Measurements from ENCODE around the gene PCK2.

The PCK2 gene

DNA sequence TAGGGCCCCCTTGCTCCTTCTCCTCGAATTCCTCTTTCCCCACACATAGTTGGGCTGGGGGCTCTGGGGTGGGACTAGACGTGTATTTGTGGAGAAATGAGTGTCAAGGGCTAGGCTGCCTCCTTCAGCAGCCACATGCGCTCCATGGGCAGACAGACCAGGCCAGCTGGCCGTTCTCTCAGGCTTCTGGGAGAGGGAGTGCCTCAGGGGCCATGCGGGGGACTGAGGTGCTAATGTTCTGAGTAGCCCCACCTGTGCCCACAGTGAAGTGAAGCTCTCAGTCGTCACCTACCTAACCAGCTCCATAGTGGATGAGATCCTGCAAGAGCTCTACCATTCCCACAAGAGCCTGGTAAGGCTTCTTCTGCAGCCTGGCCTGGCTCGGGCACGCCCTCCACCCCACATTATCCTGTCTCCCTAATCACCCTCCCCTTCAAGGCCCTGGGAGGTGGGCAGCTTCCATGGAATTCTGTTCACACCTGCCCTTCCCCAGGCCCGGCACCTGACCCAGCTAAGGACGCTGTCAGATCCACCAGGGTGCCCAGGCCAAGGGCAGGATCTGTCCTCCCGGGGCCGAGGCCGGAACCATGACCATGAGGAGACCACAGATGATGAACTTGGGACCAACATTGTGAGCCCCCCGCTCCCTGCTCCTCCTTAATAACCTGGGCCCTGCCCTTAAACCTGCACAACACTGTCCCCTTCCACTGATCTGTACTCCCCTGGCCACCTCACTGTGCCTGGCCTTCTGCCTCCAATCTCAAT lies 31.7 kb upstream of the PCK2 start:
- no peak for DNase-seq

DNA sequence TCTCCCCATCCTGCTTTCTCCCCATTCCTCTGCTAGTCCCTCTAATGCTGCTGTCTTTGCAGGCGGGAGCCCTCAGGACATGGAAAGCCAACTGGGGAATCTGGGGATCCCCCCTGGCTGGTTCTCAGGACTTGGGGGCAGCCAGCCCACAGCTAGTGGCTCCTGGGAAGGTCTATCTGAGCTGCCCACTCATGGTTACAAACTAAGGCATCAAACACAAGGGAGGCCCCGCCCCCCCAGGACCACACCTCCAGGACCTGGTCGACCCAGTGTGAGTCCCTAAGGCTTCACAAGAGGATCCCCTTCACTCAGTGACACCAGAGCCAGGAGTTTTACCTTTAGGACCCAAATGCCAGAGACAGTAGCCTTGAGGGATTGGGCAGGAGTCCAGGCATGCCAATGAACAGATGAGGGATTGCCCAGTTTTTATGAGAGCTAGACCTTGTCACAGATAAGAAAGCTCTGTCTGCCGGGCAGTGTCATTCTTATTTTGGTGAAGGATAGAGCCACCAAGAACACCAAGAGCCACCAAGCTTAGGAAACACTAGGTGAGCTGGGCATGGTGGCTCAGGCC lies 30.8 kb upstream of the PCK2 start:
- DNase-seq, result no peak

DNA sequence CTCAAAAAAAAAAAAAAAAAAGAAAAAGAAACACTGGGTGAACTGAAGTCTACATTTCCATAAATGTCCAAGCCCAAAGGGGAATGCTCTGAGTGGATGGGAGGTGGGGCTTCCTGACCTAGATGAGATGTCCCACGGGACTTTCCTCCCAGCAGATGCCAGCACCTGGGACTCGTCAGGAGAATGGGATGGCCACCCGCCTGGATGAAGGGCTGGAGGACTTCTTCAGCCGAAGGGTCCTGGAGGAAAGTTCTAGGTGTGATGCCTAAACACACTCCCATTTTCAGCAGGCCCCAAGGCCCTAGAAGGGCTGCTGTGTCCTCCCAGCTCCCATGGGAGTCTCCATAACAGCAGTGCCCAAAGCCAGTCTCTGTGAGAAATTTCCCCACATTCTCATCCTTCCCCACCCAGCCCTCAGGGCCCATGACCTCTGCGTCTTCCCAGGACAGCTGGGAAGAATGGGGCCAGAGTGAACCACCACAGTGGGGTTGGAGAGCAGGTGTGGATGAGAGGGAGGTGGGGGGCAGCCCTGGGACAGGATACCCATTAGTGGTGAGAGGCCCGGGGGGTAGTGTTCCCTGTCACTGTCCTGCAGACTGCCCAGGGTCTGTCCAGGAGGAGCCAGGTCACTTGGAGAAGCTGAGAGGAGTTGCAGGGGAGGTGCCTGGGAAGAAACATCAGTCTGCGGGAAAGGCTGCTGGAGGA lies 29.9 kb upstream of the PCK2 start:
- DNase-seq, result no peak

DNA sequence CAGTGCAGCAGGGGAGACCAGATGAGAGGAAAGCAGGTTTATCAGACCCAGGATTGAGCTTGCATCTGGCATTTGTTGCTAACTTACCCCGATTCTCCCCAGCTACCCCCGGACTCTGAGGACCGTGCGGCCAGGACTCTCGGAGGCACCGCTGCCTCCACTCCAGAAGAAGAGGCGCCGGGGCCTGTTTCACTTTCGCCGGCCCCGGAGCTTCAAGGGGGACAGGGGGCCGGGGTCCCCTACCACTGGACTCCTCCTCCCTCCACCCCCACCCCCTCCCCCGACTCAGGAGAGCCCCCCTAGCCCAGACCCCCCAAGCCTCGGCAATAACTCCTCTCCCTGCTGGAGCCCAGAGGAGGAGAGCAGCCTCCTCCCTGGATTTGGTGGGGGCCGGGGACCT lies 29.3 kb upstream of the PCK2 start:
- DNase-seq, result no peak

DNA sequence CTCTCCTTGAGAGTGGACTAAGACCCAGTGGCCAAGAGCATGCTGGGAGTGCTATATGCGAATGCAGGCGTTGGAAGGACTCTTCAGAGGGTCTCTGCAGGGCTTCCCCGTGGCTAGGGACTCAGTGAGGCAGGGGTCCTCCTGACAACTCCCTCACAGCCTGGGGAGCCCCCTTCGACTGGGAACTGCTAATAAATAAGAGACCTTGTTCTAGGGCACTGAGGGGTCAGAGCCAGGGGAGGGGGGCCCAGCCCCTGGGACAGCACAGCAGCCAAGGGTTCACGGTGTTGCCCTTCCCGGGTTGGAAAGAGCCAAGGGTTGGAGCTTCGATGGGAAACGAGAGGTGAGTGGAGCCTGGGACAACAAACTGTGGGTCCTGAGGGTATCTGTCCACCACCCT lies 28.7 kb upstream of the PCK2 start:
- DNase-seq, result no peak

DNA sequence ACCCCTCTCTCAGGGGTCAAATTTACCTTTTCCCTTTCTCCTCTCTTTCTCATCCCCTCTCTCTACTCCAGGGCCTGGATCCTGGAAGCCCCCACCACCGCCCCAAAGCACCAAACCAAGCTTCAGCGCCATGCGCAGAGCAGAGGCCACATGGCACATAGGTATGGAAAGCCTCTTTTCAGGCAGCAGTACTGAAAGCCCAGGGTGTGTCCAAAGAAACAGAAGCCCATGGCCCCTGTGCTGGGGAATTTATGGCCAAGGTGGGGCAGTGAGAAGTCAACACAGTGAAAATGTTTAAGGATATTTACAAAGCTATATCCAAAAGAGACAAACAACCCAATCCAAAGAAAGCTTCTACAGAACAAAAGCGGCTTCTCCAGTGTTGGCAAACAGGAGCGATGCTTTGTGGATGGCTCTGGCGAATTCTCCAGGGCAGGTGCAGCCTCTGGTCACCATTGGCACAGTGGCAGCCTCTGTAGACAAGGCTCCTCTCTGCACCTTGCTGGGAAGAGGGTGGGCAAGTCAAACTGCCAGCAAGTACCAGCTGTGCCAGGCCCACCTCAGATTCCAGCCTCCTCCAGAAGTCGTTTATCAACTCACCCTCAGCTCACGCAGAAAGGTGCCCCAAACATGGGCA lies 27.5 kb upstream of the PCK2 start:
- DNase-seq, result no peak

DNA sequence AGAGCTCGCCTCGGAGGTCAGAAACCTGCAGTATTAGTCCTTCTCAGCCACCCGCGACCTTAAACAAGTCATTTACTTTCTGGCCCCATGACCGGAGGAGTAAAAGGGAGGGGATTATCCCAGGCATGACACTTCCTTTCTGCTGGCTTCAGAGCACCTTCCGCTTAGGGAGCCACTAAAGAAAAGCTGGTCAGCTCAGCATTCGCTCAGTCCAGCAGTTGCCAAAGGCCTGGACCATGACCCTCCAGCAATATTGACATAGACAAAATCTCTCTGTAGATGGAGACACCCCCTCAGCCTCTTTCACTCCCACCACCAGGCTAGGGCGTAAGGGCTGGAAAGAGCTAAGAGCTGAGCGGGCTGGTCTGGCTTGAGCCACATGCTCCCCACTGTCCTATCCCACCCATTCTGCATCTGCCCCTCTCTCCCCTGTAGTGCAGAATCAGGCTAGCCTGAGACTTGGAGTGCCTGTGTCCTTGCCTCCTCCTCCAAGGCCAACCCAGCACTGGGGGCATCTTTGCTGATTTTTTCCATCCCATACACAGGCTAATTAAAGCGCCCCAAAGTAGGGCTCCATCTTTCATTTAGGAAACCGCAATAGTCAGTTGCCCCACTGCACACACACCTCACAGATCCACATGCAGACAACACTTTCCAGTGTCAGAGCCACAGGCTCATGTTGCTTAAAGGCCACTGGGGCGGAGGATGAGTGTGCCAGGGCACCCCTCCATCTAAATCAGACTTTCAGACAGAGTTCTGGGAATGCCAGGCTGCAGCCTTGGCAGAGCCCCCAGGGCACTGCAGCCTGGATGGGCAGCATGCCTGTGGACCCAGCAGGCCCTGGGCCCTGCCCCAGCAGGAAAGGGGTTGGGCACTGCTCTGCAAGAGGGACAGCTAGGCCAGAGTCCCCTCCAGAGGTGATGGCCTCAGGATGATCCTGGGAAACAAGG lies 26.7 kb upstream of the PCK2 start:
- no peak for DNase-seq

DNA sequence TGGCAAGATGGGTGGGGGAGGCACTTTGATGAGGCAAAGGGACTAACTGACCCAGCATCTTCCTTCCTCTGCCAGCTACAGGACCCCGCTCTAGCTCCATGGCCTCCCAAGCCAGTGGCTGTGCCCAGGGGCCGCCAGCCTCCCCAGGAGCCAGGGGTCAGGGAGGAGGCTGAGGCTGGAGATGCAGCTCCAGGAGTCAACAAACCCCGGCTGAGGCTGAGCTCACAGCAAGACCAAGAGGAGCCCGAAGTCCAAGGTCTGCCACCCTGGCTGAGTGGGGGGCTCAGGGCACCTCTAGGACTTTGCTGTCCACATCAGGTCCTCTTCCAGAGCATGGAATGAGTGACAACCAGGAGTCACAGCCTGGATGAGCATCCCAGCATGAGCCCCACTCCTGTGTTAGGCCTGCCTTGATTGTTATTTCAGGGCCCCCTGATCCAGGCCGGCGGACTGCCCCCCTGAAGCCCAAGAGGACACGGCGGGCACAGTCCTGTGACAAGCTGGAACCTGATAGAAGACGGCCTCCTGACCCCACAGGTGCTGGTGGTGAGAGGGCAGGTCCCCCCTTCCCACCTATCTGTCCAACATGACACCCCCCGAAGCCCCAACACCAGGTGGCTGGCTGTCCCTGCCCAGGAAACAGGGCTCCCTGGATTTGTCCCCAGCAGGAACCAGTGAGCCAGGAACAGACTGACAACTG lies 25.2 kb upstream of the PCK2 start:
- no peak for DNase-seq

DNA sequence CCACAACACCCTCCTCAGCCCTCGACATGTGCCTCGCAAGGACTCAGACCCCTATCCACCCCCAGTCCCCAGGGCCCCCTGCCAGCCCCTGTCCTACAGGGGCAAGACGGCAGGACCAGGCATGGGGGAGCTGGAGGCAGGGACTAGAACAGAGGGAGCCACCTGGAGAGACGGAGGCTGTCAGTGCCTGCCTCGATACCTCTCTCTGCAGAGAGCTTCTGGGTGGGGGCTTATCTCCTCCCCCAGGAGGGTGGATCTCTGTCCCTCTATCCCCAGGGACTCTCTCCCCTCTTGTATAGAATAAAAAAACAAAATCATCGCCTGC lies 24.7 kb upstream of the PCK2 start:
- no peak for DNase-seq

DNA sequence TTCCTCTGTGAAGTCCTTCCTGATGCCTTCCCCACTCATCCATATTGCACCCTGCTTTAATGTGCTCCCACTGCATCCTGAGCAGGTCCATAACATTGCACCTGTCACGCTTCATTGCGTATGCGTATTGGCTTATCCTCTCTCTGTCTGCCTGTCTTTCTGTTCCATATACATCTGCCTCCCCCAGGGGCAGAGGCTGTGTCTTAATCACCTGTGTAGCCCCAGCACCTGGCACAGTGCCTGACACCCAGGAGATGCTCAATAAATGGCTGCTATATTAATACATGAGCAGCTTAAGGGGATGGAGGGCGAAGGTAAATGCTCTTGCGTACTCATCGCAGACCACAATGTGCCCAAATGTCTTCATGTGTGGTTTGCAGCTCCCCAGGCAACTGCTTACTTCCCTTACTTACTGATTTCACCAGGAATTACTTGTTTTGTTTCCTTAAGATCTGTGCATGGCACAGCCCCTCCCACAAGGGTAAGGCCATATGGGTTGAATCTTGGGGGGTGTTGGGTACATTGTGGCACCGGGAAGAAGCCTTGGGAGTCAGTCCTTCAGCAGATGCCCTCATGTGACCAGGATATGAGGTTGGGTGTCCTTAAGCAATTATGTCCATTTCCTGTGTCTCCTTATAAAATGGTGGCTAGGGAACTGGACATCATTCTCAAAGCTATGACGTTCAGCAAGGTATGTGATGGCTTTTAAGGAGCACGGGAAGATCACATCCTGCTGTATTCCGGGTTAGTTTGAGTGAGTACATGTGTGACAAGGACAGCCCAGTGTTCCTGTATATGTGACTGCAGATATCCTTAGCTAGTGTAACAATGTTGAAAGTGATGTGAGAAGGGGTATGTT lies 23.6 kb upstream of the PCK2 start:
- no peak for DNase-seq

DNA sequence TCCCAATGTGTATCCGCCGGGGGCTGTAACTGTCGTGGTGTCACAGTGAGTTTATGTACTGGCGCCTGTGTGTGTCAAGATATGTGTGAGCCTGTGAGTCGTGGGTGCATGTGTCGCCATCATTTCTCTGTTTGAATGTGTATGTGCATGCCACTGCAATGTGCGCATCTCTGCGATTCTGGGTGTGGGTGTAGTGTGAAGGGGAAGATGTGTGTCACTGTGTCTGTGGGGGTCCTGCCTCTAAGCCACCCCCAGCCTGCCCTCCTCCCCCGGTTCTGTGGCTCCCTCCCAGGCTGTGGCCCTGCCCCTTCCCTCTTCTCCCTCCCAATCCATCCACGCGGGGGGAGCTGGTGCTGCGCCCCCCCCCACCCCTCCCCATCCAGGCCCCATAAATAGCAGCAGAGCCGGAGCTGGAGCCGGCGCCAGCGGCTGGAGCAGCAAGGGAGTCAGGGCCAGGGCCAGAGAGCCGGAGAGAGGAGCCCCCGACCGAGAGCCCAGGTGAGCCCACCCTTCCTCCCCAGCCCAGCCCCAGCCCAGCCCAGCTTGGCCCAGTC lies 22.9 kb upstream of the PCK2 start, which contains the start of gene CPNE6:
Gene CPNE6, plus strand, starts transcription at position 419 of the 554 bp plus-strand sequence. CDS start 1,375 bp downstream, outside the sequence.
- no peak for DNase-seq

DNA sequence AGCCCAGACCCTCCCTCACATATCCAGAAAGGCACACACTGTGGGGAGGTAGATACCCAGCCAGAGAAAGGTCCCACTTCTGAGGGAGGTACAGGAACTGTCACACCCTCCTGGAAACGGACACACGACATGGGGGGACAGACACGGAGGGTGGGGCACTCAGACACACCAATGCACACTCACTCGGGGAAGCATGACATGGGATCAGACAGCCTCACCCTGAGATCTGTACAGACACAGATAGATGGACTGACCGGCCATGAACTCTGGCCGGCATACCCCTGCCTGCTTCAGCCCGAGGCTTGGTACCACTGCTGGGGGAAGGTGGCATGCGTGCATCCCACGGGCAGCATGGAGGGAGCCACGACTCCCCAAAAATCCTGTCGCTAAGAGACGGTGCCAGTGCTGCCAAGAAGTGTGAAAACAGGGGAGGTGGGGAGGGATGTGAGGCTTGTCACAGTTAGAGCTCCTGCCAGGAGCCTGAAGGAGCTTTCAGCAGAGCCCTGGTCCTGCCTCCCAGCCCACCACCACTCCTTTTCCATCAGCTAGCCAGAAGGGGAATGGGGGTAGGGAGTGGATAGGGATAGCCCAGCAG lies 22.2 kb upstream of the PCK2 start:
- DNase-seq, result no peak

DNA sequence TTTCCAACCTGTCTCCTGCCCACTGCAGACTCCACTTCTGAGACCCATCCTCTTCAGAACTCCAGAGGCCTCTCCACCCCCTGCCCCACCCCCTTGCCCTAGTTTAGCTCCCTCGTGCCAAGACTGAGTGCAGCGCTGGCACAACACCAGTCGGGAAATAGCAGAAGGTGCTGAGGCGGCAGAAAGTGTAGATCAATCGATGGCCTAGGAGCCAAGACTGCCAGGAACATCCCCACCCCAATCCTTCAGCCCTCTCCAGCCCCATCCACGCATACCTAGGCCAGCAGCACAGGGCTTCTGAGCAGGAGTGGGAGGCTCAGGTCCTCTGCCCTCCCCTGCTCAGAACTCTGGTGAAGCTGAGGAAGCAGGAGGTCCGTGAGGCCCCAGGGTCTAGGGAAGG lies 21.7 kb upstream of the PCK2 start:
- DNase-seq, result no peak

DNA sequence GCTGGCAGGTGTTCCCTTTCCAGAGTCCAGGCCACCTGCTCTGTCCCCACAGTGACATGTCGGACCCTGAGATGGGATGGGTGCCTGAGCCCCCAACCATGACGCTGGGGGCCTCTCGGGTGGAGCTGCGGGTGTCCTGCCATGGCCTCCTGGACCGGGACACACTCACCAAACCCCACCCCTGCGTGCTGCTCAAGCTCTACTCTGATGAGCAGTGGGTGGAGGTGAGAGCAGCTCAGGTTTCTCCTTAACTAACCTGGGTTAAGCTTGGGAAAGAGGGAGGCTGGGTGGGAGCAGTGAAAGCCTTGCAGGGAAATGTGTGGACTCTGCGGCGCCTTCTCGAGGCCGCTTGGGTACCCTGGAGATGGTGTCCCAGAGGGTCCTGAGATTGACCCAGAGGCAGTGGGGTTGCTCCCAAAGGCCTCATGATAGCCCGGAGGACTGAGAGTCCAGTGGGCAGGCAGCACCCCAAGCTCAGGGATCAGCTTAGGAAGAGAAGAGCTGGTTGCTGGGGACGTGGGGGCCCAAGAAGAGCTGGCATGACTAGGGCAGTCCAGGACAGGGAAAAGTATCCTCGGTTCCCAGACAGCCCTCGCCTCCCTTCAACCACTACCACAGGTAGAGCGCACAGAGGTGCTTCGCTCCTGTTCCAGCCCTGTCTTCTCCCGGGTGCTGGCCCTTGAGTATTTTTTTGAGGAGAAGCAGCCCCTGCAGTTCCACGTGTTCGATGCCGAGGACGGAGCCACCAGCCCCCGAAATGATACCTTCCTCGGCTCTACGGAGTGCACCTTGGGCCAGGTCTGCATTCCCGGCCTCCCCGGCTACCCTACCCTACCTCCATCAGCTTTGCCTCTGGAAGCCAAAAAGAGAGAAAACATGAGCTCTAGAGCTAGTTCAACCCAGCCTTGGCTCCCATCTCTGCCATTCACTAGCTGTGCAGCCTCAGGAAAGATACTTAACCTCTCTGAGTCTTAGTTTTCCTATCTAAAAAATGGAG lies 20.9 kb upstream of the PCK2 start:
- no peak for DNase-seq

DNA sequence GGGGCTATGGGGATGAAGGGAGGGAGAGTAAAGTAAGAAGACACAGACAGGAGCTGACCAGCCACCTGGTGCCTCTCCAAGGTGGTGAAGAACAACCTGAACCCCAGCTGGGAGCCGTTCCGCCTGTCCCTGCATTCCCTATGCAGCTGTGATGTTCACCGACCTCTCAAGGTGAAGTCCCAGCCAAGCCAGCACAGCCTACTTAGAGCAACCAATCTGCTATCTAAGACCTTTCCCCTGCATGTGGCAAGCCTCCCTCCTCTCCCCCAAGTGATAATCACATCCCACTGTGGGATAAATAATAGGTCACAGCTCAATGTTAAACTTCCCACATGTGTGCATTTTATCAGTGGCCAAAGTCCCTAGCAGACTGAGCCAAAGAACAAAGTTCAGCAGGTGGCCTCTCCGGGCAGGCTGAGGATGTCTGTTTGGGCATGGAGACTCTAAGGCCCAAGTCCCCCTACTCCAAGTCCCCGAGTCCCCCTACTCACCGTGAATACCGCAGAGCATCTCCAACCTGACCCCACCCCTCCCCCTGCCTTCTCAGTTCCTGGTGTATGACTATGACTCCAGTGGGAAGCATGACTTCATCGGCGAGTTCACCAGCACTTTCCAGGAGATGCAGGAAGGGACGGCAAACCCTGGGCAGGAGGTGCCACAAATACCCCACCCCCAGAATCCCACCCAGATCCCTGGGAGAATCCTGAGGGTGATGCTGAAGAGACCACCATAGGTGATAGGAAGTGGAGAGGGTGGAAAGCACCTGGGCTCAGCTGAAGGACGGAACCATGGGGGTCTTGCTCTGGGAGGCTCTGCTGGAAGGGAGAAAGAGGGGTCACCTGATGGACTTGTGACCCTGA lies 19.3 kb upstream of the PCK2 start:
- DNase-seq, result no peak

DNA sequence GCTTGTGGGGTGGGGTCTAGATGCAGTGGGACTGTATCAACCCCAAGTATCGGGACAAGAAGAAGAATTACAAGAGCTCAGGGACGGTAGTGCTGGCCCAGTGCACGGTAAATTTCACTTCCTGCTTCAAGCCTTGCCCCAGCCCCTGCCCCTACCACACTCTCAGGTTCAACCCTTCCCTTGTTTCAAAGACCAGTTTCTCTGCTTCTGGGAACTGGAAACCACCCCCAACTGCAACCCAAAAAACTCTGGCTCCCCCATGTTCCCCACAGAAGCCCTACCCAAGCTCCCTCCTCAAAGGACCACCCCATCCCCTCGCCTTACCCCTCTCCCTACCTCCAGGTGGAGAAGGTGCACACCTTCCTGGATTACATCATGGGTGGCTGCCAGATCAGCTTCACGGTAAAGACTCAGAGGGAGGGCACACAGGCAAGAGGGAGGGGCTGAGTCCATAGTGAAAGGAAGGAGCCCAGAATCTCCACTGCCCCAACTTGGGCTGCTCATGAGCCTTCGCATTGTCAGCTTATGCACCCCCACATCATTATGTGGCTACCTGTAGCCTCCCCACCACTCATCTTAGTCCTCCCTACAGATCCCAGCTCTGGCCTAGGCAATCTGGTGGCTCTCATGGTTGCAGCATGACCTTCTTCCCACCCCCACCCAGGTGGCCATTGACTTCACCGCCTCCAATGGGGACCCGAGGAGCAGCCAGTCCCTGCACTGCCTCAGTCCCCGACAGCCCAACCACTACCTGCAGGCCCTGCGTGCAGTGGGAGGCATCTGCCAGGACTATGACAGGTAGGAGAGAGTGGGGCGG lies 18.4 kb upstream of the PCK2 start:
- DNase-seq, result no peak

DNA sequence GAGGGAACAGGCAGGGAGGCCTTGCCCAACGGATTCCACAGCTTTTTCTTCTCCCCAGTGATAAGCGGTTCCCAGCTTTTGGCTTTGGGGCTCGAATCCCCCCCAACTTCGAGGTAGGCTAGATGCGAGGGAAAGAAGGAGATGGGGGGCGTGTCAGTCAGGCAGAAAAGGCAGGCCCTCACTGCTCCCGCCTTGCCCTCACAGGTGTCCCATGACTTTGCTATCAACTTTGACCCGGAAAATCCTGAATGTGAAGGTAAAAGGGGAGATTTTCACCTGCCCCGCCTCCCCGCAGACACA lies 17.9 kb upstream of the PCK2 start:
- no peak for DNase-seq

All from kidney glomerular epithelial cell (primary cell).